ENCODE results near the gene WNK2.

The WNK2 gene

GRCh38 chr9:93303258-93303771, 119.4 kb downstream of the WNK2 start:
- no peak overlapping the region for H3K27ac ChIP-seq (replicated peaks)
- no peak for TF ChIP-seq SPI1 (IDR thresholded peaks at IDR 0.05; ENCODE audit: borderline replicate concordance, low read depth)
- TF ChIP-seq REST (IDR thresholded peaks at IDR 0.05; ENCODE audit: insufficient replicate concordance, low read depth): no peak
- H3K4me3 ChIP-seq (replicated peaks; ENCODE audit: insufficient read depth, low read length): no peak overlapping the region
- DNase-seq (ENCODE audit: low read depth in 1 of 2, low spot score in 1 of 2): no peak
- peaks cover 8% of the 10 kb centered on the region for H3K27me3 ChIP-seq (ENCODE audit: insufficient read depth, poor library complexity, severe bottlenecking)

- DNase-seq (ENCODE audit: low read depth in 1 of 2, low spot score in 1 of 2): no peak
- Histone ChIP-seq H3K4me3 (replicated peaks; ENCODE audit: insufficient read depth, low read length) (no peak overlapping the region), H3K27ac (replicated peaks) (no peak overlapping the region), H3K27me3 (ENCODE audit: insufficient read depth, poor library complexity, severe bottlenecking) (peaks cover under 1% of the 10 kb centered on the region)
- TF ChIP-seq SPI1 (IDR thresholded peaks at IDR 0.05; ENCODE audit: borderline replicate concordance, low read depth) (no peak), GABPA (IDR thresholded peaks at IDR 0.05; ENCODE audit: low read depth) (no peak), REST (IDR thresholded peaks at IDR 0.05; ENCODE audit: insufficient replicate concordance, low read depth) (no peak), CTCF (IDR thresholded peaks at IDR 0.05; ENCODE audit: insufficient read depth, low read length) (no peak), POLR2AphosphoS5 (IDR thresholded peaks at IDR 0.05; ENCODE audit: low read depth) (no peak)
Measured at GRCh38 chr9:93303806-93304573, 120.1 kb downstream of the WNK2 start.

GRCh38 chr9:93304574-93305496, 120.9 kb downstream of the WNK2 start:
- no peaks in the 10 kb centered on the region for H3K27me3 ChIP-seq (ENCODE audit: insufficient read depth, poor library complexity, severe bottlenecking)

More at GRCh38 chr9:93304574-93305496, 120.9 kb downstream of the WNK2 start:
- DNase-seq (ENCODE audit: low read depth in 1 of 2, low spot score in 1 of 2): peak in 1 of 2 experiments; percentile 38
- Histone ChIP-seq H3K27ac (replicated peaks) (no peak overlapping the region), H3K4me3 (replicated peaks; ENCODE audit: insufficient read depth, low read length) (no peak overlapping the region)
- TF ChIP-seq CTCF (IDR thresholded peaks at IDR 0.05; ENCODE audit: insufficient read depth, low read length): peak; percentile 53
- no peak for TF ChIP-seq SPI1 (IDR thresholded peaks at IDR 0.05; ENCODE audit: borderline replicate concordance, low read depth)

Measured in HL-60 (cell line).